ENCODE results near the gene KRTAP10-4. TPM values are rescaled to one million over a fixed set of nuclear protein-coding genes. Genes with fewer than 3 reads are reported as not detected.
"Not testable (repeated sequence)": the region's sequence is repeated elsewhere in the genome, so short reads cannot be mapped to it uniquely, and the experiment has no call there.

The KRTAP10-4 gene
- polyA plus RNA-seq (2012; ENCODE audit: insufficient read depth, insufficient read length, low read depth), result not detected

GRCh38 chr21:44573630-44574456 is at the start of gene KRTAP10-4:
KRTAP10-4 (plus strand) TSS chr21:44573729; CDS start chr21:44573759, 30 bp downstream.
- not testable (repeated sequence) for DNase-seq; H3K9me3 ChIP-seq; H3K36me3 ChIP-seq; H3K4me1 ChIP-seq; H3K4me3 ChIP-seq (ENCODE audit: low read depth, low read length)
- H3K27me3 ChIP-seq, result peaks cover 16% of the 10 kb centered on the region

DNA sequence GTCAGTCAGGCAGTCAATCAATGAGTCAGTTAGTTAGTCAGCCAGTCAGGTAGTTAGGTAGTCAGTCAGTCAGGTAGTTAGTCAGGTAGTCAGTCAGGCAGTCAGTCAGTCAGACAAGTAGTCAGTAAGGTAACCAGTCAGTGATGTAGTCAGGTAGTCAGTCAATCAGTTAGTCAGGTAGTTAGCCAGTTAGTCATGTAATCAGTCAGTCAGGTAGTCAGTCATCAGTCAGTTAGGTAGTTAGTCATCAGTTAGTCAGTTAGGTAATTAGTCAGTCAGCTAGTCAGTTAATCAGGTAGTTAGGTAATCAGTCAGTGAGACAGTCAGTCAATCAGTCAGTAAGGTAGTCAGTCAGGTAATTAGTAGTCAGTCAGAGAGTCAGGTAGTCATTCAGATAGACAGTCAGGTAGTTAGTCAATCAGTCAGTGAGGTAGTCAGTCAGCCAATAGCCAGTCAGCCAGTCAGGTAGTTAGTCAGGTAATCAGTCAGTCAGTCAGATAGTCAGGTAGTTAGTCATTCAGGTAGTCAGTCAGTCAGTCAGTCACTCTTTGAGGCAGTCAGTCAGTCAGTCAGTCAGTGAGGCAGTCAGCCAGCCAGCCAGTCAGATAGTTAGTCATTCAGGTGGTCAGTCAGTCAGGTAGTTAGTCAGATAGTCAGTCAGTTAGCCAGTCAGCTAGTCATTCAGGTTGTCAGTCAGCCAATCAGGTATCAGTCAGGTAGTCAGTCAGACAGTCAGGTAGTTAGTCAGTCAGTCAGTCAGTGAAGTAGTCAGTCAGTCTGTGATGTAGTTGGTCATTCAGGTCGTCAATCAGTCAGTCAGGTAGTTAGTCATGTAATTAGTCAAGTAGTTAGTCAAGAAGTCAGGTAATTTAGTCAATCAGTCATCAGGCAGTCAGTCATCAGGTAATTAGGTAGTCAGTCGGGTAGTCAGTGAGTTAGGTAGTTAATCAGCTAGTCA is 48.8 kb upstream of the KRTAP10-4 start:
- DNase-seq, result no peak

DNA sequence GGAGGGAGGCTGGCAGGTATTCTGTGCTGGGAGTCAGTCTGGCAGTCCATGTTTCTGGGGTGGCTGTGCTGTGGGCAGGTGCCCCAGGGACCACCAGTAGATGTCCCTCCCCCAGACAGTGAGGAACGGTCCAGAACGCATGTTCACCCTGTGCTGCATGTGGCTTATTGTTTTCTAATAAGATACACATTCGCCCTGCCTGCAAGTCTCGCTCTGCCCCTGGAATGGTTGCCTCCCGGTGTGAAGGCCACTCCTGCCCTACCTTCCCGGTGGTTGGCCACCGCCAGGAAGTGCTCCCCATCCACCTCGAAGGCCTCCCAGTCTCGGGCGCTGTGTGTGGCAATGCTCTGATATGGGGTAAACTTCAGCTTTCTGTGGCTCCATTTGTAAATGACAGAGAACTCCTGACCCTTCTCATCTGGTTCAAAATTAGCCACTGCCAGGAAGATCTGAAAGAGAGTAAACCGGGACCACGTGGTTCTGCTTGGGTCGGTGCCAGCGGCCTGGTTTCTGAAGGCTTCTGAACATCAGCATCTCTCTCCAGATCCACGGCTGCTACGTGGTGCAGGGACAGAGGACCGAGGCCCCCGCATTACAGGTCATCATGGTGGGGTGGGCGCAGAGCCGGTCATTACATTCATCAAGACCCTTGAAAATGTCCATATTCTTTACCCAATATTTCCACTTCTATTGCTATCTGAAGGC is 48.0 kb upstream of the KRTAP10-4 start:
- DNase-seq, result peak; percentile 9
- H3K9me3 ChIP-seq, result peaks cover 4% of the 10 kb centered on the region; the same call in 1 of the 2 replicates
- no peak overlapping the region for H3K4me3 ChIP-seq (ENCODE audit: low read depth, low read length)
- H3K27me3 ChIP-seq, result no peaks in the 10 kb centered on the region; the same call in 1 of the 2 replicates
- TF ChIP-seq, protein P1, sequence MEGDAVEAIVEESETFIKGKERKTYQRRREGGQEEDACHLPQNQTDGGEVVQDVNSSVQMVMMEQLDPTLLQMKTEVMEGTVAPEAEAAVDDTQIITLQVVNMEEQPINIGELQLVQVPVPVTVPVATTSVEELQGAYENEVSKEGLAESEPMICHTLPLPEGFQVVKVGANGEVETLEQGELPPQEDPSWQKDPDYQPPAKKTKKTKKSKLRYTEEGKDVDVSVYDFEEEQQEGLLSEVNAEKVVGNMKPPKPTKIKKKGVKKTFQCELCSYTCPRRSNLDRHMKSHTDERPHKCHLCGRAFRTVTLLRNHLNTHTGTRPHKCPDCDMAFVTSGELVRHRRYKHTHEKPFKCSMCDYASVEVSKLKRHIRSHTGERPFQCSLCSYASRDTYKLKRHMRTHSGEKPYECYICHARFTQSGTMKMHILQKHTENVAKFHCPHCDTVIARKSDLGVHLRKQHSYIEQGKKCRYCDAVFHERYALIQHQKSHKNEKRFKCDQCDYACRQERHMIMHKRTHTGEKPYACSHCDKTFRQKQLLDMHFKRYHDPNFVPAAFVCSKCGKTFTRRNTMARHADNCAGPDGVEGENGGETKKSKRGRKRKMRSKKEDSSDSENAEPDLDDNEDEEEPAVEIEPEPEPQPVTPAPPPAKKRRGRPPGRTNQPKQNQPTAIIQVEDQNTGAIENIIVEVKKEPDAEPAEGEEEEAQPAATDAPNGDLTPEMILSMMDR (IDR thresholded peaks at IDR 0.05; ENCODE audit: low read depth, low read length), result no peak
- H3K4me1 ChIP-seq, result no peaks in the 10 kb centered on the region
- H3K36me3 ChIP-seq, result no peaks in the 10 kb centered on the region

More for the DNA sequence above, 48.8 kb upstream of the KRTAP10-4 start:
- TF ChIP-seq, protein P1 (IDR thresholded peaks at IDR 0.05; ENCODE audit: low read depth, low read length), result no peak
- Histone ChIP-seq H3K4me1 (no peaks in the 10 kb centered on the region), H3K9me3 (peaks cover 4% of the 10 kb centered on the region; the same call in 1 of the 2 replicates), H3K27me3 (no peaks in the 10 kb centered on the region; the same call in 1 of the 2 replicates), H3K36me3 (no peaks in the 10 kb centered on the region), H3K4me3 (ENCODE audit: low read depth, low read length) (no peak overlapping the region)

GRCh38 chr21:44526096-44526997 is 47.2 kb upstream of the KRTAP10-4 start:
- Histone ChIP-seq H3K4me3 (ENCODE audit: low read depth, low read length) (no peak overlapping the region), H3K36me3 (no peaks in the 10 kb centered on the region), H3K9me3 (peaks cover 4% of the 10 kb centered on the region; the same call in 1 of the 2 replicates), H3K27me3 (no peaks in the 10 kb centered on the region; the same call in 1 of the 2 replicates), H3K4me1 (no peaks in the 10 kb centered on the region)
- TF ChIP-seq, protein P1 (IDR thresholded peaks at IDR 0.05; ENCODE audit: low read depth, low read length), result no peak
- DNase-seq, result no peak

DNA sequence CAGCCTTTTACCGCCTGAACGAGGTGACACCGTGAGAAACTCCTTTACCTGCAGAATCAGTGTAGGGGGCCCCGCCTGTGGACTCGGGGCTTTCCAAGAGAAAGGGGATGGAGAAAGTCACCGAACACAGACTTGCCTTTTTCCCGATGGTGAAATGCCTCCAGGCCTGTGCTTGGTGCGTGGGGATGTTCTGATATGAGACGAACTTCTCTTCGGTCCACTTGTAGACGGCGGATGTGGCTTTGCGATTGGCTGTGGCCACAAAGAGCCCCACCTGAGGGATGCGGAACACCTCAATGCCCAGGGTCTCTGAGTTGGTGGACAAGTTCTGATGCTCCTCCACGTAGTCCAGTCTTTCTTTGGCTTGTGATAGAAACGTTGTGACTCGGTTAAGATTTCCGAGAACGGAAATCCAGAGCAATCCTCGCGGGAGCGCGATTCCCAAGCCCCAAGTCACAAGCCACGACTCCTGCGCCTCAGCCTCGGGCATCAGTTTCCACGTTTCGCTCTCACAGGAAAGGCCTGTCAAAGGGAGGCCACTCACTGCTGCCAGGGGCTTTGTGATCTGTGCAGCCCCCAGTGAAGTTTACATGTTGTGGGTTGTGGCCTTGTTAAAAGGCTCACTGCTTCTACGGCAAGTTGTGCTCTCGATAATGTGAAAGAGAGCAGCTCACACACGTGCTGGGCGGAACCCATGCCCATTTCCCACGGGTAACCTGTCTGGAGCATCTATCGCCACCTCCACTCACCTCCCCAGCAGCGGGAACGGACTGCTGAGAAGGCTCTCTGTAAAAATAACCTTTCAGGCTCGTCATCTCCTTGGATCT is 46.2 kb upstream of the KRTAP10-4 start:
- H3K27me3 ChIP-seq, result no peaks in the 10 kb centered on the region; the same call in 1 of the 2 replicates
- no peaks in the 10 kb centered on the region for H3K4me1 ChIP-seq
- no peak overlapping the region for H3K4me3 ChIP-seq (ENCODE audit: low read depth, low read length)
- peaks cover 4% of the 10 kb centered on the region; the same call in 1 of the 2 replicates for H3K9me3 ChIP-seq
- TF ChIP-seq, protein P1 (IDR thresholded peaks at IDR 0.05; ENCODE audit: low read depth, low read length), result no peak
- no peaks in the 10 kb centered on the region for H3K36me3 ChIP-seq
- no peak for DNase-seq
